Parathyroid adenoma (tissue), 2 donors: ENCODE results near the gene ACOT7.

Experiments used
- H2AFZ ChIP-seq: fragments of 300-600 bp; sonication (generic); one replicate; pipeline ENCODE4 v1.7.0; 2017; ENCODE audit warnings: antibody characterized with exemption, mild to moderate bottlenecking
- H3K27ac ChIP-seq: fragments of 300-600 bp; sonication (generic); one replicate; pipeline ENCODE4 v1.7.0; 2017
- H3K27me3 ChIP-seq: fragments of 300-600 bp; sonication (generic); one replicate; pipeline ENCODE4 v1.7.0; 2017; ENCODE audit warnings: low read length; ENCODE audit not compliant: control insufficient read depth, insufficient read depth
- H3K36me3 ChIP-seq: fragments of 300-600 bp; sonication (generic); one replicate; pipeline ENCODE4 v1.7.0; 2017; ENCODE audit warnings: low read length; ENCODE audit not compliant: control insufficient read depth, insufficient read depth
- H3K4me1 ChIP-seq: fragments of 300-600 bp; sonication (generic); one replicate; pipeline ENCODE4 v1.7.0; 2017; ENCODE audit warnings: control low read depth
- H3K4me2 ChIP-seq: fragments of 300-600 bp; sonication (generic); one replicate; pipeline ENCODE4 v1.7.0; 2017; ENCODE audit warnings: low read length
- H3K4me3 ChIP-seq: fragments of 300-600 bp; sonication (generic); one replicate; pipeline ENCODE4 v1.7.0; 2017; ENCODE audit warnings: low read depth, low read length
- H3K79me2 ChIP-seq: fragments of 300-600 bp; sonication (generic); one replicate; pipeline ENCODE4 v1.7.0; 2017; ENCODE audit warnings: control low read depth
- H3K9ac ChIP-seq: fragments of 300-600 bp; sonication (generic); one replicate; pipeline ENCODE4 v1.7.0; 2017; ENCODE audit warnings: mild to moderate bottlenecking
- H3K9me3 ChIP-seq: fragments of 300-600 bp; sonication (generic); one replicate; pipeline ENCODE4 v1.7.0; 2017; ENCODE audit warnings: low read length; ENCODE audit not compliant: control insufficient read depth
- TF ChIP-seq, protein P1 (sequence below): fragments of 300-600 bp; sonication (generic); IDR thresholded peaks from one replicate; pipeline ENCODE4 v1.7.0; 2017; ENCODE audit warnings: antibody characterized with exemption, mild to moderate bottlenecking
- donor health status: primary hyperparathyroidism.

ACOT7 gene

GRCh38 chr1:6414443-6414844 is 20.9 kb upstream of the ACOT7 start:
- Histone ChIP-seq H3K36me3 (no peaks in the 10 kb centered on the region), H2AFZ (no peak overlapping the region), H3K4me2 (no peak overlapping the region), H3K9me3 (no peaks in the 10 kb centered on the region), H3K9ac (no peak overlapping the region), H3K27ac (no peak overlapping the region), H3K4me3 (no peak overlapping the region), H3K27me3 (no peaks in the 10 kb centered on the region), H3K4me1 (no peaks in the 10 kb centered on the region), H3K79me2 (no peaks in the 10 kb centered on the region)
- TF ChIP-seq, protein P1, sequence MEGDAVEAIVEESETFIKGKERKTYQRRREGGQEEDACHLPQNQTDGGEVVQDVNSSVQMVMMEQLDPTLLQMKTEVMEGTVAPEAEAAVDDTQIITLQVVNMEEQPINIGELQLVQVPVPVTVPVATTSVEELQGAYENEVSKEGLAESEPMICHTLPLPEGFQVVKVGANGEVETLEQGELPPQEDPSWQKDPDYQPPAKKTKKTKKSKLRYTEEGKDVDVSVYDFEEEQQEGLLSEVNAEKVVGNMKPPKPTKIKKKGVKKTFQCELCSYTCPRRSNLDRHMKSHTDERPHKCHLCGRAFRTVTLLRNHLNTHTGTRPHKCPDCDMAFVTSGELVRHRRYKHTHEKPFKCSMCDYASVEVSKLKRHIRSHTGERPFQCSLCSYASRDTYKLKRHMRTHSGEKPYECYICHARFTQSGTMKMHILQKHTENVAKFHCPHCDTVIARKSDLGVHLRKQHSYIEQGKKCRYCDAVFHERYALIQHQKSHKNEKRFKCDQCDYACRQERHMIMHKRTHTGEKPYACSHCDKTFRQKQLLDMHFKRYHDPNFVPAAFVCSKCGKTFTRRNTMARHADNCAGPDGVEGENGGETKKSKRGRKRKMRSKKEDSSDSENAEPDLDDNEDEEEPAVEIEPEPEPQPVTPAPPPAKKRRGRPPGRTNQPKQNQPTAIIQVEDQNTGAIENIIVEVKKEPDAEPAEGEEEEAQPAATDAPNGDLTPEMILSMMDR, result no peak

DNA sequence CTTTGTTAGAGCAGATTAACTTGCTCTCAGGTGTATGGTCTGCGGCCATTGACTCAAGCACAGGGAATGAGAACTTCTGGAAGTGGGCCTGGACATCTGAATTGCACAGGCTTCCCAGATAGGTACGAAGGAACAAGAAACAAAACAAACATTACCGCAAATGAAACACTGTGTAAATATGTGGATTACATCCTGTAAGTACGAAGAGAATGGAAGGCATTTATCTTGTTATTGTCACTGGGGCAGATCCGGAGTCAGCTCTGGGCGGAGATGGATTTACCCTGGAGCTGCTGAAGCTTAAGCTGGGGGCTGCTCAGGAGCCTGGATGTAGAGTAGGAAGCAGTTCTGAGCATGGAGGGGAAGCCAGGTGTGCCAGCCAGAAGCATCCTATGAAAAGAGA is 19.3 kb upstream of the ACOT7 start:
- H3K36me3 ChIP-seq, result no peaks in the 10 kb centered on the region
- H3K27ac ChIP-seq, result no peak overlapping the region
- H3K9ac ChIP-seq, result no peak overlapping the region
- no peaks in the 10 kb centered on the region for H3K4me1 ChIP-seq
- no peaks in the 10 kb centered on the region for H3K27me3 ChIP-seq
- H3K4me3 ChIP-seq, result no peak overlapping the region
- H2AFZ ChIP-seq, result no peak overlapping the region
- no peaks in the 10 kb centered on the region for H3K79me2 ChIP-seq
- no peak overlapping the region for H3K4me2 ChIP-seq
- H3K9me3 ChIP-seq, result no peaks in the 10 kb centered on the region
- TF ChIP-seq, protein P1, result no peak

DNA sequence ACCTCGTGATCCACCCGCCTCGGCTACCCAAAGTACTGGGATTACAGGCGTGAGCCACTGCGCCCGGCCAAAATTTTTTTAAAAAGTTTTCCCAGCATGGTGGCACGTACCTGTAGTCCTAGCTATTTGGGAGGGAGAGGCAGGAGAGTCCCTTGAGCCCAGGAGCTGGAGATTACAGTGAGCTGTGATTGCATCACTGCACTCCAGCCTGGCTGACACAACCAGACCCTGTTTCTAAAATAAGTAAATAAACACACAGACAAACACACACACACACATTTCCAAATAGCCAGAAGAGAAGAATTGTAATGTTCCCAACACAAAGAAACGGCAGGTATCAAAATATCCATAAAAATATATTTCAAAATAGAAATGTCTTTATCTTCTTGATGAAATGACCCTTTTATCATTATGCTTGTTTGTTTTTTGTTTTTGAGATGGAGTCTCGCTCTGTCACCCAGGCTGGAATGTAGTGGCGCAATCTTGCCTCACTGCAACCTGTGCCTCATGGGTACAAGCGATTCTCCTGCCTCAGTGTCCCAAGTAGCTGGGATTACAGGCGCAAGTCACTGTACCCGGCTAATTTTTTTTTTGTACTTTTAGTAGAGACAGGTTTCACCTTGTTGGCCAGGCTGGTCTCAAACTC is 16.8 kb upstream of the ACOT7 start:
- H3K27me3 ChIP-seq, result no peaks in the 10 kb centered on the region
- TF ChIP-seq, protein P1, result no peak

GRCh38 chr1:6409733-6410132 is 16.2 kb upstream of the ACOT7 start:
- Histone ChIP-seq H3K4me2 (no peak overlapping the region), H3K4me1 (no peaks in the 10 kb centered on the region), H3K27me3 (no peaks in the 10 kb centered on the region), H3K27ac (no peak overlapping the region), H3K36me3 (no peaks in the 10 kb centered on the region), H3K79me2 (no peaks in the 10 kb centered on the region), H2AFZ (no peak overlapping the region), H3K9ac (no peak overlapping the region), H3K4me3 (no peak overlapping the region), H3K9me3 (no peaks in the 10 kb centered on the region)
- TF ChIP-seq, protein P1, result no peak

More for the DNA sequence above, 16.8 kb upstream of the ACOT7 start:
- H3K36me3 ChIP-seq, result no peaks in the 10 kb centered on the region
- no peak overlapping the region for H3K4me2 ChIP-seq
- no peaks in the 10 kb centered on the region for H3K9me3 ChIP-seq
- H3K27ac ChIP-seq, result no peak overlapping the region
- no peak overlapping the region for H2AFZ ChIP-seq
- no peak overlapping the region for H3K4me3 ChIP-seq
- H3K9ac ChIP-seq, result no peak overlapping the region
- H3K79me2 ChIP-seq, result no peaks in the 10 kb centered on the region
- no peaks in the 10 kb centered on the region for H3K4me1 ChIP-seq

GRCh38 chr1:6409053-6409452 is 15.5 kb upstream of the ACOT7 start:
- Histone ChIP-seq H3K9ac (no peak overlapping the region), H3K36me3 (no peaks in the 10 kb centered on the region), H2AFZ (no peak overlapping the region), H3K27ac (no peak overlapping the region), H3K4me1 (no peaks in the 10 kb centered on the region), H3K79me2 (no peaks in the 10 kb centered on the region), H3K27me3 (no peaks in the 10 kb centered on the region), H3K9me3 (no peaks in the 10 kb centered on the region), H3K4me2 (no peak overlapping the region), H3K4me3 (no peak overlapping the region)
- TF ChIP-seq, protein P1, result no peak
